ENCODE data around the gene EHMT1. TPM values are rescaled to one million over a fixed set of nuclear protein-coding genes. Genes with fewer than 3 reads are reported as not detected.

The EHMT1 gene
- total RNA-seq, 2 donors from 2014 or later: 67.5 to 69.3 TPM

DNA sequence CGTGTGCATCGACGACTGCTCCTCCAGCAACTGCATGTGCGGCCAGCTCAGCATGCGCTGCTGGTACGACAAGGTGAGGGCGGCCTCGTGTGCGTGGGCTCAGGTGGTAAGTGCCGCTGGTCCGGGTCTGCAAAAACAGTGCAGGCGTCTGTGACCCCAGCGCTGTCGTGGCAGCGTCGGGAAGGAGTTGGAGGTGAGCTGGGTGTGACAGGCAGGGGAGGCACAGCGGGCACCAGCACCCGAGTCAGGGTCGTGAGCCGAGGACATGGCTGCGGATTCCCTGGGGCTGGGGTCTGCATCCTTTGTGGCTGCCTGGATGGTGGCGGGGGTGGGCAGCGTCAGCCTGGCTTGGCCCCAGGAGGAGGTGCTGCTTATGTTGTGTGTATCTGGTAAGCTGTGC, 195.6 kb downstream of the EHMT1 start:
- no peak for ATAC-seq (replicated peaks in 1 of 2)

DNA sequence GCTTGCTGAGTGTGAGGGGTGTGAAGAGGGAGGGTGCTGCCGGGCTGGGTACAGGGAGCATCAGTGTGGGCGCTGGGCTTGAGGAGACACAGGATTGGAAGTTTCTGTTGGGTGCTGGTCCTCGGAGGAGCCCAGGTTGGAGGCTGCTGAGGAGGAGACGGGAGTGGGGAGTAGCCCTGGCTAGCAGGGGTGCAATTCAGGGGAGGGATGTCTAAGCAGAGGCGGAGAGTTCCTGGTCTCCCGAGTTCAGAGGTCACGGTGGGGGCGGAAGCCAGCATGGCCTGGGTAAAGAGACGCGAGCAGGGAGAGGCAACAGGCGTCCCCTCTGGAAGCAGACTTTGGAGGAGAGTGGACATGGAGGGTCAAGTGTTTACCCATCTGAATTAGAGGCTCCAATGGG, 196.0 kb downstream of the EHMT1 start:
- no peak for ATAC-seq (replicated peaks in 1 of 2)
- peaks cover 16% of the 10 kb centered on the region in 2 donors for H3K36me3 Mint-ChIP-seq (ENCODE audit: insufficient read depth in 2 of 2)
- H3K27me3 Mint-ChIP-seq (ENCODE audit: low read depth): no peaks in the 10 kb centered on the region
- no peaks in the 10 kb centered on the region for H3K9me3 Mint-ChIP-seq
- H3K4me3 Mint-ChIP-seq: no peak overlapping the region
- no peak for DNase-seq
- H3K4me1 Mint-ChIP-seq (ENCODE audit: low read depth): no peaks in the 10 kb centered on the region
- no peak overlapping the region for H3K27ac Mint-ChIP-seq

More for the DNA sequence above, 195.6 kb downstream of the EHMT1 start:
- Mint-ChIP-seq H3K27me3 (ENCODE audit: low read depth) (no peaks in the 10 kb centered on the region), H3K27ac (peak overlapping the region; percentile 21), H3K36me3 (ENCODE audit: insufficient read depth in 2 of 2) (peaks cover 16% of the 10 kb centered on the region in 2 donors), H3K4me1 (ENCODE audit: low read depth) (no peaks in the 10 kb centered on the region), H3K4me3 (no peak overlapping the region), H3K9me3 (no peaks in the 10 kb centered on the region)
- no peak for DNase-seq

DNA sequence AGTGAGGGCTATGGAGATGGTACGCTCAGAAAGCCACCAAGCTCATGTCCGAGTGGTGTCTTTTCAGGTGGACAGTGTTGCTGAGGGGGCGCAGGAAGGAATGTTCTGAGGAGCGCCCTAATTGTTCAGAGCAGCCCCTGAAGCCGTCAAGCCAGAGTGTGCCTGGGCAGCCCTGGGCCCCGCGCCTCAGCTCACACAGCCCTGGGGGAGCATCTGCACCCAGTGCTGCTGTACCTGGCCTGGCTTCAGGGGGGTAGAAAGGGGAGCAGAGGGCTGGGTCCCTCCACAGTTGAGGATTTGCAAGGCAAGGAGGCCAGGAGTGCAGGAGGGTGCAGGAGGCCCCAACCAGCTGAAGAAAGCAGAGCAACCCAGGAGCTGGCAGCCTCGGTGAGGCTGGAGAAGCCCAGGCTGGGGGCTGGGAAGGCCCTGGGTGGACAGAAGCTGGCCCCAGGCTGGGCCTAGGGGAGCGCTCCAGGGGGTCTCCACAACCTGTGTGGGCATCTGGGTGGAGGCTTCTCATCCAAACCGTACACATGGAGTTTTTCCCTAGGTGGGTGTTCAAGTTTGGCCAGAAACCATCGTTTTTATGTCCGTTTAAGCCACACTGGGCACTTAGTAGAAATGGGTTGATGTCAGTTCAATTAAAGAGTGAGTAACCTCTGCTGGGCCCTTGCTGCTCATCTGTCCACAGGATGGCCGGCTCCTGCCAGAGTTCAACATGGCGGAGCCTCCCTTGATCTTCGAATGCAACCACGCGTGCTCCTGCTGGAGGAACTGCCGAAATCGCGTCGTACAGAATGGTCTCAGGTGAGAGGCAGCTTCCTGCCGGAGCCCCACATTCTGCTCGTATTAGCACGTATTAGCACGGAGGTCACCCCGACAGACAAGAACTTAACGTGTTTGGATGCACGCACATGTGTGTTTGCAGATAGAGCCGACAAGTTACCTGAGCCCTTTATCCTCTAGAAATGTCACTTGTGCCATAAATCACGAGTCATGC, 196.8 kb downstream of the EHMT1 start:
- H3K4me1 Mint-ChIP-seq (ENCODE audit: low read depth): peaks cover 6% of the 10 kb centered on the region
- no peak for ATAC-seq (replicated peaks in 1 of 2)
- no peak overlapping the region for H3K4me3 Mint-ChIP-seq
- no peak overlapping the region for H3K27ac Mint-ChIP-seq
- peaks cover 16% of the 10 kb centered on the region in 2 donors for H3K36me3 Mint-ChIP-seq (ENCODE audit: insufficient read depth in 2 of 2)
- H3K9me3 Mint-ChIP-seq: no peaks in the 10 kb centered on the region
- DNase-seq: no peak
- H3K27me3 Mint-ChIP-seq (ENCODE audit: low read depth): no peaks in the 10 kb centered on the region

DNA sequence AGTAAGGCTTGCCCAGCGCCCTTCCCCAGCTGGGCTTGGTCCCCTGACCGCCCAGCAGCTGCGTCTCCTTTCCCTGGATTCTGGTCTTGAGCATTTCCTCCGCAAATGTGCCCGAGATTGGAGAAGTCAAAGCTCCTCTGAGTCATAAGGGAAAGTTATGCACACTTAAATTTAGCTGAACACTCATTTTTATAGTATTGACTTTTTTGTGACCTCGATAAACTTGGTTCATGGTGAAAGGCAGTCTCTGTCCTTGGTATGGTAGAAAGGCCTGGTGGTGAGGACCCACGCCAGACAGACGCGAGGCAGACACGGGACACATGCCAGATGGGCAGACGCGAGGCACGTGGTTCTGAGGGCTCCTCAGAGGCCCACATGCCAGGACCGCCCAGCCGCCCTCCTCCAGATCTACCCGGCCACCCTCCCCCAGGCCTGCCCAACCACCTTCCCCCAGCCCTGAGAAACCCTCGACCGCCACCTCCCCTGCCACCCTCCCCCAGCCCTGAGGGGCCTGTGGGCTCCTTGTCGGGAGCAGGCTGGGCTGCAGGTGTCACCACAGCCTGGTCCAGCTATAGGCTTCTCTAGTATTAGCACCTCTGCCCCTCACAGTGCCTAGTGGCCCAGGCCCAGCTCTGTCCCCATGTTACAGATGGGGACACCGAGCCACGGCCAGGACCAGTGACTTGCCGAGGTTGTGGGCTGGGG, 197.9 kb downstream of the EHMT1 start:
- ATAC-seq (replicated peaks in 1 of 2) (no peak), DNase-seq (no peak)
- Mint-ChIP-seq H3K9me3 (no peaks in the 10 kb centered on the region), H3K4me1 (ENCODE audit: low read depth) (peaks cover 6% of the 10 kb centered on the region), H3K36me3 (ENCODE audit: insufficient read depth in 2 of 2) (peaks cover 16% of the 10 kb centered on the region in 2 donors), H3K4me3 (no peak overlapping the region), H3K27ac (no peak overlapping the region), H3K27me3 (ENCODE audit: low read depth) (no peaks in the 10 kb centered on the region)

DNA sequence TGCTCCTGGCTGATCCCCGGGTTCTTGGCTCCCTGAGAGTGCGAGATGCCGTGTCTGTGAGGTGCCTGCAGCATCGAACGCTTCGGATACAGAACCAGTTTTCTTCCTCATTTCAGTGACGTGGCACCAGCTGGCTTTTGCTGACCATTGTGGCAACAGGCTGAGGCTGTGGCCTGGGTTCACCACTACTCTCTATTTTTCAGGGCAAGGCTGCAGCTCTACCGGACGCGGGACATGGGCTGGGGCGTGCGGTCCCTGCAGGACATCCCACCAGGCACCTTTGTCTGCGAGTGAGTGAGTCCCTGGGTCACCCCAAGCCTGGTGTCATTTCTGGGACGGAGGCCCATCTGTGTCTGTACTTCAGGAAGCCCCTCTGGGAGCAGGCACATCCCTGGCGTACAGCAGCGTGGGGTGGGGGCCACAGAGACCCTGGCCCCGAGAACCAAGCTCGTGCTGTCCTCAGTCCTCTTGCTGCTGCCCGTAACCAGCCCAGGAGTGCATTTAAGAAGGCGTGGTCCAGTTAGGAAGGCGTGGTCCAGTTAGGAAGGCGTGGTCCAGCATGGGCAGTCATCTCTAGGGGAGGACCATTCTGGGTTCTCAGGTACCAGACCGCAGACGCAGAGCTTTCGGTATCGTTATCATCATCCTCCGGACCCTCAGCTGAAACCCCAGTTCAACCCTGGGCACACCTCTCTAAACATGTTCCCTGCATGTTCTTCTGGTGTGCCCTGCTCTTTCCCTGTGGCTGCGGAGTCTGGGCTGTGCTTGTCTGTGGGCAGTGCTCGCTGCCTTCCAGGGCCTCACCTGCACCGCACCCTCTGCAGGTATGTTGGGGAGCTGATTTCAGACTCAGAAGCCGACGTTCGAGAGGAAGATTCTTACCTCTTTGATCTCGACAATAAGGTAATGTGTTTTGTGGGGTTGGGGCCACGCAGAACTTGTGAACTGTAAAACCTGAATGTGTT, 198.7 kb downstream of the EHMT1 start:
- ATAC-seq (replicated peaks in 1 of 2): no peak
- Mint-ChIP-seq H3K4me3 (no peak overlapping the region), H3K36me3 (ENCODE audit: insufficient read depth in 2 of 2) (peaks cover 16 to 18% of the 10 kb centered on the region in 2 donors), H3K27ac (no peak overlapping the region), H3K9me3 (no peaks in the 10 kb centered on the region), H3K4me1 (ENCODE audit: low read depth) (peaks cover 6% of the 10 kb centered on the region), H3K27me3 (ENCODE audit: low read depth) (no peaks in the 10 kb centered on the region)
- no peak for DNase-seq

DNA sequence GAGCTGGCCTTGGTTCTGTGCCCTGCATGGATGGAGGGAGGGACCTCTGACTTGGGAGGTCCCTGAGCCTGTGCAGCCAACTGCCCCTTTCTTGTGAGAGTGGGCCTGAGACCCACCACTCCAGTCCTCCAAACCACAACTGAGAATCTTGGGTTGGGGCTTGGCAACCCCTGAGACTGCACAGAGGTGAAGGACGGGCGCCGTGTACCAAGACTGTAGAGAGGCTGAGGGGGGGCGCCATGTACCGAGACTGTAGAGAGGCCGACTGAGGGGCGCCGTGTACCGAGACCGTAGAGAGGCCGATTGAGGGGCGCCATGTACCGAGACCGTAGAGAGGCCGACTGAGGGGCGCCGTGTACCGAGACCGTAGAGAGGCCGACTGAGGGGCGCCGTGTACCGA, 199.5 kb downstream of the EHMT1 start:
- no peaks in the 10 kb centered on the region for H3K27me3 Mint-ChIP-seq (ENCODE audit: low read depth)
- H3K36me3 Mint-ChIP-seq (ENCODE audit: insufficient read depth in 2 of 2): peaks cover 16 to 18% of the 10 kb centered on the region in 2 donors
- H3K9me3 Mint-ChIP-seq: no peaks in the 10 kb centered on the region
- H3K4me3 Mint-ChIP-seq: no peak overlapping the region
- no peak for DNase-seq
- H3K27ac Mint-ChIP-seq: no peak overlapping the region
- peaks cover 6% of the 10 kb centered on the region for H3K4me1 Mint-ChIP-seq (ENCODE audit: low read depth)
- no peak for ATAC-seq (replicated peaks in 1 of 2)

DNA sequence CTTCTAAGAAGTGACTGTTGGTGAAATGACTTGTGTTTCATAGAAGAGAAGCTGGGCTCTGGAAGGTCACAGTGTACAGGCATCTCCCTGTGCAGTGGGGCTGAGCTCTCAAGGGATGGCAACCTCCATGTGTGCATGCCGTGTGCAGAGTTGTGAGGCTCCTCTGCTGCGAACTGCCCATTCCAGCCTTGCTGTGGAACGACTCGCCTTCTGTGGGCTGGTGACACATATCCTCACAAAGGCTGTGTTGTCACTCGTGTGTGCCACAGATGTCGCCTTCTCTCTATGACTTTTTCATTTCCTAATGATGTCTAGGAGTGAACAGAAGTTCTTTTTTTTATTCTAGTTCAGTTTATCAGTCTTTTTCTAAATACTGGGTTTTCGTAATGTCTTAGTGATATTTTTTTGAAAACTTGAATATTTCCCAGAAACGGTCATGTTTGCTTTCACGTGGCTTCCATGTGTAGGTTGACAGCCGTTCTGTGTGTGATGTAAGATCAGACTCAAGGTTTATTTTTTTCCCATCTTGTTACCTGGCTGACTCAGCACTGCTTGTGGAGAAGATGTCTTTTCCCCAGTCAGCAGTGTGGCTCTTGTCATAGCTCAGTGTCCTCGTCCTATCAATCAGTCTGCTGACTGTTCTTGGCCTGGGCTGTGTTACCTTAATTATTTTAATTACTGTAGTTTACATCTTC, 201.5 kb downstream of the EHMT1 start:
- Mint-ChIP-seq H3K4me3 (no peak overlapping the region), H3K27me3 (ENCODE audit: low read depth) (no peaks in the 10 kb centered on the region), H3K27ac (peak overlapping the region; percentile 38), H3K36me3 (ENCODE audit: insufficient read depth in 2 of 2) (peaks cover 16 to 21% of the 10 kb centered on the region in 2 donors), H3K9me3 (no peaks in the 10 kb centered on the region), H3K4me1 (ENCODE audit: low read depth) (peaks cover 6% of the 10 kb centered on the region)
- peak; percentile 60 to 69 for ATAC-seq (replicated peaks in 1 of 2)
- peak in 1 of 2 donors; percentile 12 for DNase-seq

DNA sequence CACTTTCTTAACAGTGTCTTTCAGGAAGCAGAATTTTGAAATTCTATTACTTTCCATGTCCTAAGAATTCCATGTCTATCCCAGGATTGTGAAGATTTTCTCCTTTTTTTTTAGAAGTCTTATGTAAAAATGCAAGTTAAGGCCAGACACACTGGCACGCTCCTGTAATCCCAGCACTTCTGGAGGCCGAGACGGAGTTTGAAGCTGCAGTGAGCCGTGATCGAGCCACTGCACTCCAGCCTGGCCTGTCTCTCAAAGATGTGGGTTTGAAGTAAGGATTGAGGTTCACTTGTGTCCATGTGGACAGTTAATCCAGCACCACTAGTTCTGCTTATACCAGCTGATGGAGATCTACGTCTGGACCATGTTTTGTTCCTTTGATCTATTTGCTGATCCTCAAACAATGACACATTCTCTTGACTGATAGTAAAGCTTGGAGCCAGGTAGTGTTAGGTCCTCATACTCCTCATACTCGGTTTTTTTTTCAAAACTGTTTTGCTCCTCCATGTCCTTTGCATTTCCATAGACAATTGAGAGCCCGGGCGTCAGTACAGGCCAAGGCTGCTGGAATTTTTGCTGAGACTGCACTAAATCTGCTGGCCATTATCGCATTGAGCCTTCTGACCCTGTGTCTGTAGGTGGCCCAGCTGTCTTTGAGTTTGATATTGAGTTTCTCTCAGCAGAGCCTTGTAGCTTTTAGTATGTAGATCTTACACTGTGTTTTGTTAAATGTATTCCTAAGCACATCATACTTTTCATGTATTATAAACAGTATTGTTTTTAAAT, 205.4 kb downstream of the EHMT1 start:
- H3K36me3 Mint-ChIP-seq (ENCODE audit: insufficient read depth in 2 of 2): peaks cover 7 to 15% of the 10 kb centered on the region in 2 donors
- no peak overlapping the region for H3K4me3 Mint-ChIP-seq
- no peak for DNase-seq
- H3K4me1 Mint-ChIP-seq (ENCODE audit: low read depth): peaks cover 6% of the 10 kb centered on the region
- no peak for ATAC-seq (replicated peaks in 1 of 2)
- no peaks in the 10 kb centered on the region for H3K27me3 Mint-ChIP-seq (ENCODE audit: low read depth)
- peak overlapping the region; percentile 13 for H3K27ac Mint-ChIP-seq
- no peaks in the 10 kb centered on the region for H3K9me3 Mint-ChIP-seq

DNA sequence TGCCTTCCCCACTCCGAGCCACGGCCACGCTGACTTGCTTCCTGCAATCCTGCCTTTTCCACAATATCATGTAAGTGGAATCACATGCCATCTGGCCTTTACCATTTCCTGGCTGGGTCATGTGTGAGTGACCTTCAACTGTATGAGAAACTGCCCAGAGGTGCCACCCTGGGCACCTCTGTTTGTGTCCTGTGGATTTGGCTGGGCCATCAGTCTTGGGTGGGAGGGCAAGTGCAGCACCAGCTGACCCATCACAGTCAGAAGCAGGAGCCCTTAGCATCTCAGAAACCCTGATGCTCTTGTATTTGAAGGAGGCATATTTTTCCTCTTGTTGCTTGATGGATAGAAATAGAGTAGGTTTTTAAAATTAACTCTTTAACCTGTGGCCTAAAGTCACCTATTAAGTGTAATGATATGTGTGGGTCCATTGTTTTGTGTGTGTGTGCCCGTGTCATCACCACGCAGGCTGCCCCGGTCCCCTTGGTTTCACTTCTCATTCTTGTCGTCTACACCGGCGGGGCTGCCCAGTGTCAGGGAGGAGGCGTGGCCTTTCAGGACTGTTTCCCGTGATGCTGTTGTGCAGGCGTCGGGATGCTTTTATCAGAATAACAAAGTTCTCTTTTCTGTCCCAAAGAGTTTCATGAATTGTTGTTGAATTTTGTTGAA, 206.7 kb downstream of the EHMT1 start:
- DNase-seq: no peak
- Mint-ChIP-seq H3K27ac (no peak overlapping the region), H3K4me1 (ENCODE audit: low read depth) (peaks cover 1% of the 10 kb centered on the region), H3K27me3 (ENCODE audit: low read depth) (no peaks in the 10 kb centered on the region), H3K9me3 (no peaks in the 10 kb centered on the region), H3K36me3 (ENCODE audit: insufficient read depth in 2 of 2) (peaks cover 7 to 15% of the 10 kb centered on the region in 2 donors), H3K4me3 (no peak overlapping the region)
- no peak for ATAC-seq (replicated peaks in 1 of 2)

DNA sequence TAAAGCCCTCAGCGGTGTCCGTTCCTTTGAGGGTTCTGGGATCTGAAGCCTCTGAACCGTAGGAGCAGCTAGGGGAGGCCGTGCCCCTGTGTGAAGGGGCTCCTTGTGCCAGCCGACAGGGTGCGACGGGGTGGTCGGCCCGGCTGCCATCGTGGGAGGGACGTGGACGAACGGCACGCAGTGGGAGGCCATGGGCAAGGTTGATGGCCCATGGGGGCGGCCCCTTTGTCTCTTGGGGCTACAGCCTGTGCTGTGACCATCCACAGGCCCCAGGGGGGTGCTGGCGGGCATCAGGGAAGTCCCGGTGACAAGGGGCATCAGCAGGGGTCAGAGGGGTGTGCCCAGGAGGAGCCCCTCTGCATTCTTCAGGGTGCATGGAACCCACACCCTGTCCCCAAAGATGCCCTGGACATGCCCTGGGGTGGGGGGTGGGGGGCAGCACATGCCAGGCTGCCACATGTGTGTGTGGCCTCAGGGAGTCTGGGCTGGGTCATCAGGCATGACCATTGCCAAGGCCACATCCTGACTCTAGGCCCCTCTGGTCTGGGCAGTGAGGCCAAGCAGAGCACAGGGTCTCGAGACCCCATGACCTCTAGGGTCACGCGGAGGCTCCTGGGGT, 209.2 kb downstream of the EHMT1 start:
- Mint-ChIP-seq H3K27me3 (ENCODE audit: low read depth) (no peaks in the 10 kb centered on the region), H3K4me1 (ENCODE audit: low read depth) (no peaks in the 10 kb centered on the region), H3K4me3 (no peak overlapping the region), H3K36me3 (ENCODE audit: insufficient read depth in 2 of 2) (peaks cover 10 to 18% of the 10 kb centered on the region in 2 donors), H3K9me3 (no peaks in the 10 kb centered on the region), H3K27ac (no peak overlapping the region)
- no peak for DNase-seq
- ATAC-seq (replicated peaks in 1 of 2): no peak

All from activated T-cell treated with anti-CD3 and anti-CD28 coated beads, Interleukin-2, amount 50 U/mL, for 72 hours (primary cell).